ENCODE measurements around the gene SSU72.

GRCh38 chr1:1621173-1622009 lies 46.7 kb upstream of the SSU72 start:
- TF ChIP-seq CTCF (conservative IDR thresholded peaks at IDR 0.05 in 1 of 2, IDR thresholded peaks at IDR 0.05 in 1 of 2; ENCODE audit: low read depth in 1 of 2, low read length in 2 of 2) (no peak), EZH2 (IDR thresholded peaks at IDR 0.05; ENCODE audit: low read length, missing control alignments) (no peak)

All from fibroblast of lung (primary cell).